Measurements from ENCODE around the gene LRTM2. TPM values are rescaled to one million over a fixed set of nuclear protein-coding genes. Genes with fewer than 3 reads are reported as not detected.

Gene LRTM2
- total RNA-seq, 4 donors from 2014 or later, result not detected

DNA sequence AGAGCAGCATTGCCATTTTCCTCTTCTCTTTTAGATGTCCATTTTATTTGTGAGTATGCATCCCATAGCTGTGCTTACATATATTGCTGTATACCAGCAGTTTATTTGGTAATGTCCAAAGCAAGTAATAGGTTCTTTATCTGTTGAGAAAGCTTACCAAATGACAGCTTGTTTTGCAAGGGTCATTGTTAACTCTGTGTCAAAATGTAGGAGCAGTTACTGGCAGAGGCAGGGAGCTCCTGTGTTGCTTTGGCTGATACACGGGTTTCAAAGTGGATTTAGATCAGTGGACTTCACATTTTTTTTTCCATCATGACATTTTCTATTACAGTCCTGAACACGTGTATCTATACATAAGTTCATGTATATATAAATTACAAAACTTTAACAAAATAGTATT is 38.1 kb upstream of the LRTM2 start:
- TF ChIP-seq CTCF (IDR thresholded peaks at IDR 0.05; ENCODE audit: low read depth), result no peak

DNA sequence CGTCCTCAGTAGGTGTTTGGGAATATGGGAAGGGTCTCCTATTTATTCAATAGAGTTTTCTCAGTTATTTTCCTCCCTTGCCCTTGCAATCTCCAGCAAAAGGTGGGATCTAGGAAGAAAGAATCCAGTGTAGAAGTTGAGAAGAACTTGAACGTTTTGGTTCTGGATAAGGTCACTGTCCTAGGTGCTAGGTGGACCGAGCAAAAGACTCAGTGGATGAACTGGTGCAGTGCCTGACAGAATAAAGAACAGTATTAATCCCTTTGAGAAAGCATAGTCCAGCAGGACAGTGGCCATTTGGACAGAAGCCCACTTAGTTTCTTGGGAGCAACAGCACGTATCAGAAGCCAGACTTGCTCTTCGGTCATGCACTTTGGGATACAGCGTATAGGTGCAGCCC is 32.7 kb upstream of the LRTM2 start:
- TF ChIP-seq CTCF (IDR thresholded peaks at IDR 0.05; ENCODE audit: low read depth), result no peak

- no peak for TF ChIP-seq CTCF (IDR thresholded peaks at IDR 0.05; ENCODE audit: low read depth)
Observed at GRCh38 chr12:1790444-1790843, 29.9 kb upstream of the LRTM2 start.

DNA sequence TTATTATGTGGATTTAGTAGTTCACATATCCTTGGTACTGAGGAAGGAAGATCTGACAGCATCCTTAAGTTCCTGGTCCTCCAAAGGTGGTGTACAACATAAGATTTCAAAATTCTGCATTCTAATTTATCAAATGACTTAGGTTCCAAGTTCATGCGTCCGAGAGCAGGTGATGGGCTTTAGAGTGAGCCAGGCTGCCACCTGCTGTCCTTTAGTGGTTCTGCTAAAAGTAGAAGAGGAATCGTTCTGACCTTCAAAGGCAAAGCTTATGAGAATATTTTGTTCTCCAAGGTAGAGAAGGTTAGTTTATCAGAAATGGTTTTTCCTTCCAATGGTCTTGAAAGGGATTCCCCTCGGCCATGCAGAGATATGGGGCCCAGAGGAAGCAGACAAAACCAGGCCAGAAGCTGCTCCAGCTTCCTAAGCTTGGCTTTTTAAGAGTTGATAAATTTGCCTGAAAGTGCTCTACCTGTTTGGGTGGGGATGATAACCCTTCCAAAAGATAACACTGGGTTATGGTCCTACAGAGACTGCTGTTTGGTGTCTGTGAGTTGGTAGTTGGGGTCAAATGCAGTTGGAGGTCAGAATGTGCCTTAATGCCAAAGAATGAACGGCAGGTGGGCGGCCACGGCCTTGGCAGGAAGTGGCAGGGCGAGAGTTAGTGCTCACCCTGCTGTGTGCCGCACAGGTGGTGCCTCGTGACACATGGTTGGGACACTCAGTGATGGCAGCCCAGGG is 29.1 kb upstream of the LRTM2 start:
- TF ChIP-seq CTCF (IDR thresholded peaks at IDR 0.05; ENCODE audit: low read depth), result no peak

DNA sequence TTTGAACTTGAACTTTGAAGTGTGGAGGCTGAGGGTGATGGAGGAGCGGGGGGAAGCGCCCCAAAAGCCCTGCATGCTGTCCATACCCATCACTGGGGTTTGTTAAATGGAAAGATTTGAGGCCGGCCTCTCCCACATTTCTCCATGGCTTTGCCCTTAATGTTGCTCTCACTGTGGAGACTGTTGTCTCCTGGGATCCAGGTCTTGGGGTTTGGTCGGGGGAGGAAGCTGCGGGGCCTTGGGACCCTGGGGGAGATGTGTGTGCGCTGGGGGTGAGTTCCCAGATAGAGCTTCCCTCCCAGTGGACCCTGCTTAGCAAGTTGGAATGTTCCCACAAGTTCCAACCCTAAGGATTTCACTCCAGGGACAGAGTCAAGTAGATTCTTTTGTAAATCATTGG is 28.0 kb upstream of the LRTM2 start:
- TF ChIP-seq CTCF (IDR thresholded peaks at IDR 0.05; ENCODE audit: low read depth), result no peak

GRCh38 chr12:1793426-1794210 is 26.7 kb upstream of the LRTM2 start:
- TF ChIP-seq CTCF (IDR thresholded peaks at IDR 0.05; ENCODE audit: low read depth), result no peak

- no peak for TF ChIP-seq CTCF (IDR thresholded peaks at IDR 0.05; ENCODE audit: low read depth)
Observed at GRCh38 chr12:1794440-1795090, 25.8 kb upstream of the LRTM2 start.
